AG08395 (cell line): ENCODE measurements around the gene SLC6A3.

Experiments
- DNase-seq: peaks from one replicate; pipeline ENCODE4 v3.0.0; 2012; ENCODE audit warnings: mixed read lengths, low spot score

The SLC6A3 gene

DNA sequence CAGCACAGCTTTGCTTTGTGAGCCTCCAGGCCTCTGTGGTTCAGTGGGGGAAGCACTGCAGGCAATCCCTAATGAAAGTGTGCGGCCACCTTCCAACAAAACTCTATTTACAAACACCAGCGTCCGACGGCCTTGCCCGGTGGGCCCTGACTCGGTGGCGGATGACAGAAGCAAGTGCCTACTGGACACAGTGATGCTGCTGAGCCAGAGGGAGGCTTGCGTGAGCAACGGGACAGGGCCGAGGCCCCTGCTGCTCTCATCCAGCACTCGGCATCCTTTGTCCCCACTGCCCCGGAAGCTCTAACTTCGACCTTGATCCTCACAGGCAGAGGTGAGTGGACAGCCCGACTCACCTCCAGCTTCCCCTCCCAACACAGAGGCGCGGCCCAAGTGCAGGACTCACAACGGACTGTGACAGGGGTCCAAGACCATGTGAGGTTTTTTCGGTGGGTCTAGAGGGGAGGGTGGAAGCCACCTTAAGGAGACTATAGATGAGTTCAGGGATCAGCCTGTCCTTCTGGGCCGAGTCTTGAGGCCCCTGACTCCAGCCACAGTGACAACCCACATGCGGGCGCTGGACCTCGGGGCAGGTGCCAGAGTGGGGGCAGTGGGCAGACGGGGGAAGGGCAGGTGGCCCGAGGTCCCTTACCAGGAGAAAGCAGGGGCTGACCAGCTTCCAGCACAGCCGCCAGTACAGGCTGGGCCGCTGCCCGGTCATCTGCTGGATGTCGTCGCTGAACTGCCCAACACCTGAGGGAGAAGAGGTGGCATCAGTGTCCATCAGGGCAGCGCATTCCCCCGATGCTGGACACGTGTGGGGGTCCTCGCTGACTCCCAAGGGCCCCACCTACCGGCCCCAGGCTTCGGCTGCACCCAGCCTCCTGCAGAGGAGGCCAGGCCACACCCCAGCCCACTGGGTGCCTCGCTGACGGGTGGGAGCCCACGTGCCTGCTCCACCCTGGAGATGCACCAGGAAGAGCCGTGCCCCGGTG is 39.4 kb downstream of the SLC6A3 start:
- no peak for DNase-seq

DNA sequence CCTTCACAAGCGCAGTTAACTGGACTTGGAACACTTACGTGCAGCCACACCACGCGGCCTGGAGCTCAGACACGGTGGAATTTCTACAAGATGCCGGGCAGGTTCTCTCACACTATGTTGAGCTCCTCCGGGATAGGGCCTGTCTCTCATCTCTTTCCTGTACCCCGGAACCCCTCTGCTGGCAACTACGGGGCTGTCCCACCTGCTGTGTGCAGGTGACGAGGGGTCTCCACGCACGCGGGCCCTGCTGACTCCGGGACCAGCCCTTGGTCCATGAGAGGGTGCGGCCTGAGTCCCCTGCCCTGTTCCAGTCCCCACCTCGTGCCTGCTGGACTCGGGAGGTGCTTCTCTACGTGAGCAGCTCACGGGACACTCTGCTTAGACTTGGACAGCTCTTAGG is 40.1 kb downstream of the SLC6A3 start:
- no peak for DNase-seq

DNA sequence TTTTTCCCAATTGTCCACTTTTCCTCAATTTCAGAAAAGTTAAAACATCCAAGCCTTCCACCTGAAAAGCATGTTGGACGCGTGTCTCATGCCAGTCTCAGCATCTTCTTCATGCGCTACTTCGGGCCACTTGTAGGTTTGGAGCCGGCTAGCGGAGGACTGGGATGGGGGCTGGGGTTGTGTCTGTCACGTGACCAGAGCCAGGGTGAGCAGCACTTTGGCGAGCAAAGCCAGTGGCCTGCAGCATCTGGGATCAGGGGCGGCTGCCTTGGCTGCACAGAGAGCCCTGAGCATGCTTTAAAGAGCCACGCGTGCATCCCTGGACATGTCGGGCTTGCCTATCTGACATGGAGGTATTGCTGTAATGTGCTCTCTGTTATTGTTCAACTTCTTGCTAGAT is 41.2 kb downstream of the SLC6A3 start:
- no peak for DNase-seq

DNA sequence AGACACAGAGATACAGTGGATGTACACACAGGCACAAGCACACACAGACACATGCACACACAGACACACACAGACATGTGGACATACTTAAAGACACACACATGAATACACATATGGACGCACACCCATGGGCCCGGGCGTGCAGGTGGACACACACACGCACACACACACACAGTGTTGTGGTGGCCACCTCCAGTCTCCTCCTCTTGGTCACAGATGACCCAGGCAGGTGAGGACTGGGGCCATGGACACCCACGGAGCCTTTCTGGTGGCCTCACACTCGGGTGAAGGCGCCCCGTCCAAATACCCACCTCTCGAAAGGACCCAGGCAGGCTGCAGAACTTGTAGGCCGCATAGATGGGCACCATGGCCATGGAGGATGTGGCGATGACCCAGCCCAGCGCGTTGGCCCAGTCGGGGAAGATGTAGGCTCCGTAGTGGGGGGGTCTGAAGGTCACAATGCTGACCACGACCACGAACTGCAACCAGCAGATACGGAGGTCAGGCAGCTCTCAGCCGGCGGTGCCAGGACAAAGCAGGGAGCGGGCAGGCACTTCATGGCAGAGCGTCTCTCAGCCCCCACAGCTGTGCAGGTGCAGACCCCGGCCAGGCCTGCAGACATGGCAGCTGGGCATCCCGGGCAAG is 42.5 kb downstream of the SLC6A3 start:
- DNase-seq, result no peak

DNA sequence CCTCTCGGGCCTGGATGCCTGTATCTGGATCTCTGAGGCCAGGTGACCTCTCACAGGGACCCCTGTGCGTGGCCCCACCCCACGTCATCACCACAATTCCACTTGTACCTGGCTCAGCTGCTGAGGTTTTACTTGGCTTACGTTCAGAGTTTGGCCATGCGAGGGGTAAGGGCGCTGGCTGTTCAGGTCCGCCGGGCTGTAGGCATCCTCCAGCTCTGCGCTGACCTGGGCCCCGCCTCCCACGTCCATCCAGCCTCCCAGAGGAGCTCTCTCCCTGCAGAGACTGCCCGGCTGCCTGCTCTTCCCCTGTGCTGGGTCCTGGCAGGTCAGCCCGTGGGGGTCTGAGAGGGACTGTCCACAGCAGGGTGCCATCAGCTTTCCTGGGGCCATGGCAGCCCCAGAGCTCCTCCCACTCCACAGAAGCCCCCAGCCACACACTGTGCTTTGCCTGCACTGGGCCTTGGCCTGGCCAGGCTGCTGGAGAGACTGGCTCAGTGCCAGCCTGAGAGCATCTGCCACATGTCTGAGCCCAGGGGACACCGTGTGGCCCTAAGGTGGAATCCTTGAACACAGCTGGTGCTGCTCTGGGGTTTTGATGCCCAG is 43.6 kb downstream of the SLC6A3 start:
- DNase-seq, result no peak

DNA sequence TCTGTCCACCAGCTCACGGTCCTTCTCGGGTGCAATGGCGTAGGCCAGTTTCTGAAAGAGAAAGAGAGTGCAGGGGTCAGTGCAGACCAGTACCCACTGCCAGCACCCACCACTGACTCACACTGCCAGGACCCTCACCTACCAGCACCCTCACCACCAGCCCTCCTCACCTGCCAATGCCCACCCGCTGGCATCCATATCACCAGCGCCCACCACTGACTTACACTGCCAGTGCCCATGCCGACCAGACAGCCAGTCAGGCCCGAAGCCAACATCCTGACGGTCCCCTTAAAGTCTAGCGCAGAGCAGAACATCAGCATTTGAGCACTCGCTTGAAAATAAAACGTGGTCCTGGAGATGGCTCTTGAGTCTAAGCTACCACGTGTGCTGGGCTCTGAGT is 44.3 kb downstream of the SLC6A3 start:
- DNase-seq, result no peak

DNA sequence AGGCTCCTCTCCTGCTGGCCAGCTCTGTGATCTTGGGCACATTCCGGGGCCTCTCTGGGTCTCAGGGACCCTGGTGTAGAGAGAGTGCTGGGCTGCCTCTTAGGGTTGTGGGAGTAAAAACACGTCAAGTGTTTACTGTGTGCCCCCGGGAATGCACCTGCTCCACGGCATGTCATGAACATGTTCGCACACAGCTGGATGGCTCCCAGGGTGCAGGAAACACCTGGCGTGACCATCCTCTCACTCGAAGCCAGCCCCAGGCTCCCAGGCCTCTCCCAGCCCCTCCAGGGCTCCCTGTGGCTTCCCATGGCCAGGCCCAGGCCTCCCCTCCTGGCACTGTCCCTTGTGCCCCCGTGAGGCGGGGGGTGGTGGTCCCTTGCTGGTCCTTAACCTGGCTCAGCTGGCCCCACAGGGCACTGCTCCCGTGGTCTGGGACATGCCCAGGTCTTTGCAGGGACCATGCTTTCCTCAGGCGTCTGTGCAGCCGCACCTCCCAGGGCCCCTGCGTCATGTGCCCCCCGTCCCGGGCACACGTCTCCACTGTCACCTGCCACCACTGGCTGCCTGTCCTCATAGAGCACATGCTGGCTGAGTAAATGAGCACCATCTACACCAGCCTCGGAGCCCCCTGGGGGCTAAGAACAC is 44.9 kb downstream of the SLC6A3 start:
- DNase-seq, result no peak

DNA sequence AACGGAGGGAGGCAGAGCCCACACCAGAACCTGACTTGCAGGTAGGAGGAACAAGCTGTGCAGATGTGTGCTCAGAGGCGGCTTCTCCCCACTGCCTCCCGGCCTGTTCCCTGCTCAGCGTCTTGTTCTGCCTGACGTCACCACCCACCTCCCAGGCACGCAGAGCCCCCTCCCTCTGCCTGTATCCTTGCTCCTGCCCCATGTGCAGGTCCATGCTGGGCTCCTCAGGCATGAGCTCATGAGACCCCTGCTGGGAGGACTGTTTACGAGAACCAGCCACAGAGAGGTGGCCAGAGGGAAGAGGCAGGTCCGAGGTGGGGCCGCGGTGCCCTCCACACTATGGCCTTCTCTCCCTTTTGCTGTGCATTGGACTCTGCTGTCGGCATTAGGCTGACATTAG is 45.5 kb downstream of the SLC6A3 start:
- no peak for DNase-seq

DNA sequence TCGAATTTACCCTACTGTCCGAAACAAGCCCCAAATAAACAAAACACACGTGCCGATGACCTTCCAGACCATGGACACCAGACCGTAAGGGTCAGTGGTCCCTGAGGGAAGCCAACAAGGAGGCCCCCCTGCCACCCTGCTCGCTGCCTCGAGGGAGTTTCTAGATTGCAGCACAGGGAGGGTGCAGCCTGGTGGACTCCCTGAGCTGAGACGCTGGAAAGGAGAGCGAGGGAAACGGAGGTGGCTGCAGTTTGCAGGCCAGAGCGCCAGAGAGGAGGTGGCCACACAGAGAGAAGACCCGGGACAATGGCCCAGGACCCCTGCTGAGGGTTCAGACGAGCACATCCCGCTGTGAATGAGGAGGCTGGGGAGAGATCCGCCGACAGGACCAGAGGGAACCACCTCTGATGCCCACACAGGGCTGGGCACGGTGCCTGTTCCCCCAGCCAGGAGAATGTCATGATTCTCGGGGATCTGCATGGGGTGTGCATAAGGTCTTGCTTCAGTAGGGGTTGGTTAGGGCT is 48.9 kb downstream of the SLC6A3 start:
- no peak for DNase-seq

DNA sequence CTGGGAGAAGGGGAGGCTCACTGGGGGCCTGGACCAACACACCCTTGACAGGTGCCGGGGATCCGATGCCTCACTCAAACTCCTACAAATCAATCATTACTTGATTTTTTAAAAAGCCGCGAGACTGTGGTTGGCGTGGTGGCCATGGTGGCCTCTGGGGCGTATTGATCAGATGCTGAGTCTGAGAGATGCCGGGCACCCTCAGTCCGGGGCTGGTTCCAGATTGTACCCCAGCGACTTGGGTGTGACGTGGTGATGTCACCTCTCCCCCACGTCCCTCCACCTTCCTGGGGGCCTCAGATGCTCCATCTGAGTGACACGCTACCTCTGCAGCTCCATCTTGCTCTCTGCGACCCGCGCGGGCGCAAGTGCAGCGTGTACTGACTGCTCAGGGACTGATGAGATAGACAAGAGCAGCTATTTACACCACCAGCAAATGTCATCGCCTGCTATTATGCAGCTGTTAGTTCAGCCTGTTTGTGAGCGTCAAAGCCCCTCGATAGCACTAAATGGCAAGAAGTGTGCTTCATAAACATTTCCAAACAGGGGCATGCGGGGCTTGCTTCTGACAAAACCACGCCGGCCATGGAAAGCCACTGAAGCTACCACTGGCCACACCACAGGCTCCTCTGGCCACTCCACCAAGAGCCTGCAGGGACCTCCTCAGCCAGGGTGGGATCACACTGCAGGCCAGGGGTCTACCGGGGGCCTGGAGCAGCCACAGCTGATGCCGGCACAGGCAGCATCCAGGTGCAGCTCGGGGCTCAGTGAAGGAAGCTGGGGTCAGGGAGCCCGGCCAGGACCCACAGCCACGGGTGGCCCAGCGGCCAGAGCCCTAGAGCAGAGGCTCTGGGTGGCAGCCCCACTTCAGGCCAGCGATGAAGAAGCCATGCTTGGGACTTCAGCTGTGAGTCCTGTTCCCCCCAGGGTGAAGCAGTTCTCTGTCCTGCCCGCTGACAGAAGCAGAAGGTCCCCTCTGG is 50.1 kb downstream of the SLC6A3 start:
- DNase-seq, result no peak

DNA sequence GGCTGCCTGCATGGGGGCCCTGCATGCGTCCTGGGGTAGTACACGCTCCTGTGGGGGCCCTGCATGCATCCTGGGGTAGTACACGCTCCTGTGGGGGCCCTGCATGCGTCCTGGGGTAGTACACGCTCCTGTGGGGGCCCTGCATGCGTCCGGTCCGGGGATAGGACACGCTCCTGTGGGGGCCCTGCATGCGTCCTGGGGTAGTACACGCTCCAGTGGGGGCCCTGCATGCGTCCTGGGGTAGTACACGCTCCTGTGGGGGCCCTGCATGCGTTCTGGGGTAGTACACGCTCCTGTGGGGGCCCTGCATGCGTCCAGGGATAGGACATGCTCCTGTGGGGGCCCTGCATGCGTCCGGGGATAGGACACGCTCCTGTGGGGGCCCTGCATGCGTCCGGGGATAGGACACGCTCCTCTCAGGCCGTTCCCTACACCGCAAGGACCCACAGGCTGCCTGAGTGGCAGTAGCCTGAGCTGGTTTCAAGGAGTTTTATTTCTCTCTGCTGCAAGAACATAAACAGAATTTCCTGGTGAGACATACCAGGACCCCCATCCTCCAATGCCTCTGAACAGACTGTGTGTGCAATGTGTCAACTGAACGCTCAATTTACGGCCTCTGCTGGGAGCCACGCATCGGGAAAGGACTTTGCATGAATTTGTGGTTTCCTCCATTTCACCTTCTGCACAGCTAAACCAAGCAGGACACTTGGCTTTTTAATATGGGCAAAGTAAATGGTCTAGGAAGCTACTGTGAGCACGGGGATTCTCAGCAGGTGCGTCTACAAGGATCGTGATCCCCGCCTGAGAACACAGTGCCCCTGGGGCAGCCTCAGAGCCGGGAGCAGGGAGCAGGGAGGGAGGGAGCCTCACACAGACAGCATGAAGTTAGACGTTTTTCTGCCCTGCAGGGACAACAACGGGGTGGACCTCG is 51.4 kb downstream of the SLC6A3 start:
- DNase-seq, result no peak

DNA sequence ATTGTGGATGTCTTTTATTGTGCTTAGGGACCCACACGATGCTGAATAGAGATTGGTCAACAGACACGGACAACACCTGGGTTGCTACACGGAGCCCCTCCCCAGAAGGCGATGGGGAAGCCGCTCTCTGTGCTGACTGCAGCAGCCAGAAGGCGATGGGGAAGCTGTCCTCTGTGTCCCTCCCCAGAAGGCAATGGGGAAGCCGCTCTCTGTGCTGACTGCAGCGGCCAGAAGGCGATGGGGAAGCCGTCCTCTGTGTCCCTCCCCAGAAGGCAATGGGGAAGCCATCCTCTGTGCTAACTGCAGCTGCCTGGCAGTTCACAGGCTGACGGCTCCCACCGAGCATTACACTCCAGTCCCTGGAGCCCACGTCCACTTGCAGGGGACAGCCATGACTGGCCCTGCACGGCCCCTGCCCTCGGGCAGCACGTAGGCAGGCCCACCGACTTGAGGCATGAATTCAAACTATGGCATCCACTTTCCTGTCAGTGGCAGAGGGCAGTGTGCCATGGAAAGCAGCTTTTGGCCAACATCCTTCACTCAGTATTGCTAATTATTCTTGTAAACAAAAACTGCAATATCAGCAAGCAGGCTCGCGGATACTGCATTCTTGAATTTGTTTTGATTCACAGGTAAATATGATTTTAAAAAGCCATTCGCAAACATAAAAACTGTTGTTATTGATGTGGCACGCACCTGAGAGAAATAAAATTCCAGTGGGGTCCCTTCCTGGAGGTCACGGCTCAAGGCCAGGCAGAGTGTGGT is 52.3 kb downstream of the SLC6A3 start:
- no peak for DNase-seq

DNA sequence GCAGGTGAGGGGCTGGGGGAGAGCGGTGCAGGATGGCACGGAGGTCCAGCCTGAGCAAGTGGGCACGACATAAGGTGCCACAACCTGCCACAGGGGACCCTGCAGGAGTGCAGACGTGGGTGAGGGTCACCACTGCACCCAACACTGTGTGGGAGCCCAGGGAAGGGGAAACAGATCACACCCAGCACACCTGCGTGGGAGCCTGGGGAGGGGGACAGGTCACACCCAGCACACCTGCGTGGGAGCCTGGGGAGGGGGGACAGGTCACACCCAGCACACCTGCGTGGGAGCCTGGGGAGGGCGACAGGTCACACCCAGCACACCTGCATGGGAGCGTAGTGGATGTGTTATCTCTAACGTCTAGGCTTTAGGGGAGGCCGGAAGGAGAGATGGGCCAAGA is 53.0 kb downstream of the SLC6A3 start:
- DNase-seq, result no peak

DNA sequence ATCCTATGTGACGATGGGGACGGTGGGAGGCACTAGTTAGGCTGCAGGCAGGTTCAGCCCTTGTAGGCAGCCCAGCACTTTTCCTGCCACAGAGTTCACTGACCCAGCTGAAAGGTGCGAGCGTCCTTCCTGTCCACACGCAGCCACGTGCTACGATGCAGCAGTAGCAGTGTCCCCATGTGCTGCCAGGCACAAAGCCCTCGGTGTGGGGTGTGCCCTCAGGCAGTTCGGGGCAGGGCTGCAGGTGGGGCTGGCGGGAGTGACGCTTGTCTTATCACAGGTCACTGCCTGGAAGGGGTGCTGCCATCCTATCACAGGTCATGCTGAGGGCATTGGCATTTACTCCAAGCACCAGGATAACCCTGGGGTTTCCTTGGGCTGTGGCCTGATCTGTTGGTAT is 53.5 kb downstream of the SLC6A3 start:
- DNase-seq, result no peak

DNA sequence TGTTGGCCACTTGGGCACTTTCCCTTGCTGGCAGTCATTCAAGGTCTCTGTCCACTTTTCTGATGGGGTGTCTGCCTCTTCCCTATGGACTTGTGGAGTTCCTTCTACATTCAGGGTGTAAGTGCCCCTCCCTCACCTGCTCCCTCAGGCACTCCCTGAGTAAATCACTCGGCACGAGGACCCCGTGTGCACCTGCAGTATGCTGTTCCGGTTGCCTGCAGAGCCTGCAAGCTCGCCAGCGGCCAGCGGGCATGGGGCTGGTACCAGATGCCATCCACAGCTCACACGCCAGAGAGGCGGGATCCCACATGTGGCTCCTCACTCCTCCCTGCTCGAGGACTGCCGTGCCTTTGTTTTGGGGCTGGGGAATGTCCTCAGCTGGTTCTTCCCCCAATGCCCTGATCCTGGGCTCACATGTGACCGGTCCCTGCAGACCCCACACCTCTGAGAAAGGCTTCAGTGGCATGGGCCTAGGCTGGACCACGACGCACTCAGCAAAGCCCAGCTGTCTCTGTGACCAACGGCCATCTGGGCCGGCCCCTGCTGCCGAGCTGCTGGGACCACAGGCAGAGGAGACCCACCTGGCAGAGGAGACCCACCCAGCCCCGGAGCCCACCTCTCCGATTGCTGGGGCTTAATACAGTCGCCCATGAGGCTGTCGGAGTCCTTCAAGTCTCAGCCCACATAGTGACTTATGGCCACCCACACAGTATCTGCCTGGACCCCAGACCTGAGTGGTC is 54.2 kb downstream of the SLC6A3 start:
- DNase-seq, result no peak

DNA sequence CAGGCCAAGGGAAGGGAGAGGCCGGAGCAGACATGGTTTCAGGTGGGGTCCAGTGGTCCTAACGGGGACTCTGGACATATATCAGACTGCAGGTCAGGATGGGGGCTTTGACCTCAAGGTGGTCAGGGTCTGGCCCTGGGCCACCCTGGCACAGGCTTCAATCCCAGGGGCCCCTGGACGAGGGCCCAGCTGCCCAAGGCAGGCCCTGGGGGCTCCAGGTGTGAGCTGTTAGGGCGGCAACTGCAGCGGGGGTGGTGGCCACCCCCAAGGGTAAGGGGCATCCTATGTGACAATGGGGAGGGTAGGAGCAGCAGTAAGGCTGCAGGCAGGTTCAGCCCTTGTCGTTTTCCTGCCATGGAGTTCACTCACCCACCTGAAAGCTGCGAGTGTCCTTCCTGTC is 54.9 kb downstream of the SLC6A3 start:
- no peak for DNase-seq

DNA sequence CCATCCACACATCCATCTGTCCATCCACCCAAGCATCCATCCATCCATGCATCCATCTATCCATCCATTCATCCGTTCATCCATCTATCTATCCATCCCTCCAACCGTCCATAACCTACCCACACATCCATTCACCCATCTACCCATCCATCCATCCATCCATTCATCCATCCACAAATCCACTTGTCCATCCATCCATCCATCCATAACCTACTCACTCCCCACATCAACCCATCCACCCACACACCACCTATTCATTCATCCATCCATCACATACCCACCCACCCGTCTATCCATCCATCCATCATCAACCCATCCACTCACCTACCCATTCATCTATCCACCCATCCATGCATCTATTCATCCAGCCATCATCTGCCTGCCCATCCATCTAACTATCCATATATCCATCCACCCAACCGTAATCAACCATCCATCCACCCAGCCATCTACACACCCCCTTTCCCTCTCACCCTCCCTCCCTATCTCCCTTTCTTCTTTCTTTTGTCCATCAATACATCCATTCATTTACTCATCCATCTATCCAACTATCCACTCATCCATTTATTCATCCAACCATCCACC is 56.8 kb downstream of the SLC6A3 start:
- DNase-seq, result no peak

DNA sequence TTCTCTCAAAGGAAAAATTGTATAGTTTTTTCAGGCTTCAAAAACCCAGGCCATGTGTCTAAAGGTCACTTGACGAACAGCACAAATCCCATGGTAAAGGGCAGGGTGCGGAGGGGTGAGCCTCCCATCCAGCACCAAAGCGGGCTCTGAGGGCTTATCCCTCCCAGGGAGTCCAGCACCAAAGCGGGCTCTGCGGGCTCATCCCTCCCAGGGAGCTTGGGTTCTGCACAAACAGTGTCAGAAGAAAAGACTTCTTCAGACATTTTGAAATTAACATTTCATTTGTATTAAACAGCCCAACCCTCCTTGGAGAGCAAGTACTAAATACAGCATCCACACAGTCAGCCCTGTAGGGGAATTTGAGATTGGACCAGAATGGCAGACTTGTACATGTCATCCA is 57.4 kb downstream of the SLC6A3 start:
- no peak for DNase-seq
